Activated CD8-positive, alpha-beta memory T cell treated with anti-CD3 and anti-CD28 coated beads, Interleukin-2, amount 50 U/mL, for 48 hours (primary cell): ENCODE measurements around the gene ANKRD28.
A peak's percentile ranks its signal among the peaks of the same experiment; 100 is the strongest.

Experiments used
- DNase-seq: peaks from one replicate; pipeline ENCODE4 v3.0.0-alpha.2; 2020

The ANKRD28 gene

DNA sequence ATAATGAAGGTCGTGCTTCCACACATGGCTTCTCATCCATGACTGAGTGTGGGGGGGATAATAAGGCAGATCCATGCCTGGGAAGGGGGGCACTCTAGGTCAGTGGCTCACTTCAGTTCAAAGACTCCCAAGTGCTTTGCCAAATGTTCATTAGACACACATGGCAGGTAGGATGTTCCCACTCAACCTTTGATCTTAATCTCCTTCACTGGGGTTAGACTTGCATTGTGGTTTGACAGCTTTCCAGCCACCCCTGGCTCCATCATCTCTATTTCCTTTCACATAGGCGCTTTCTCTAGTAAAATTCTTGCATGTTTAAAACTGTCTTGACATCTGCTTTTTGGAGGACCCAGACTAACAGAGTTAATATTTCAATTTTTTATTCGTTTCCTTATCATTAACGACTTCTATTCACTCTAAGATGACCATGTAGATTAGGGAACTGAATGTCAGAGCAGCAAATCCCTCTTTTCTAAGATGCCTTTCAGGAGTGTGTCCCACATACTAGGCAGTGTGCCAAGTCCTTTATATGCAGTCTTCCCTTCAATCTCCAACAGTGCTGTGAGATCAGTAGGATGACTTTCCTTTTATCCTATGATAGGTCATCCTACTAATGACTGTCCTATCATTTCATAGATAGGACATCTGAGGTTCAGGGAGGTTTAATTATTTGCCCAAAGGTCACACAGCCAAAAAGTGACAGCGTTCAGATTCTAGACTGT, 138.4 kb downstream of the ANKRD28 start:
- DNase-seq: no peak

DNA sequence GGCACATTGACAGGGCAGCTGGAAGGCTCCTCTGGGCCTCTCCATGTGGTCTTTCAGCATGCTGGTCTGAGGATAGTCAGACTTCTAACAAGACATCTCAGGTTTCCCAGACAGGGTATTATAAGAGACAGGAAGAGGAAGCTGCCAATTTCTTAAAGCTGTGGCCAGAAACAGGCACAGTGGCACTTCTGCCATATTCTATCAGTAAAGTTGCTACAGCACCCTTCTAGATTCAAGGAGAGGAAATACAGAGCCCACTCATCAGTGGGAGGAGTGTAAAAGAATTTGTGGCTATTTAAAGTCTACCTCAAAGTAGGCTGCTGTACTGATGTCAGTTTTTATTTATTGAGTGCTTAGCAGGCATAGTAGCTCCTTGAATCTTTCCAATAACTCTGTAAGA, 140.8 kb downstream of the ANKRD28 start:
- DNase-seq: no peak

DNA sequence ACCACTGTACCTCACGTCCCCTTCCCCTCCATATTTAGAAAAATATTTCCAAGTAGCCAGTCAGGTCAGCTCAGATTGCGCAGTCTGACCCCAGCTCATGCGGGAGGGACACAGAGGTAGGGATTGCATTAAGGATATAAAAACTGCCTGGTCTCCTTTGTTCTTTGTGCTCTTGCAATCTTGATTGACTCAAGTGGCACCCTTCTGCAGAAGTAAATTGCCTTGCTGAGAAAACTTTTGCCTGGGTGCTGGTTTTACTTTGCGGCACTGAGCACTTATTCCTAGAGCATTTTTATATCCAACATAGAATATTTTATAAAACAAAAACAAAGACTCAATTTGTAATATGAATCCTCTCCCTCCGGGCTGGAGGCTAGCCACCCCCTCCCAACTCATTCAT, 141.4 kb downstream of the ANKRD28 start:
- no peak for DNase-seq

DNA sequence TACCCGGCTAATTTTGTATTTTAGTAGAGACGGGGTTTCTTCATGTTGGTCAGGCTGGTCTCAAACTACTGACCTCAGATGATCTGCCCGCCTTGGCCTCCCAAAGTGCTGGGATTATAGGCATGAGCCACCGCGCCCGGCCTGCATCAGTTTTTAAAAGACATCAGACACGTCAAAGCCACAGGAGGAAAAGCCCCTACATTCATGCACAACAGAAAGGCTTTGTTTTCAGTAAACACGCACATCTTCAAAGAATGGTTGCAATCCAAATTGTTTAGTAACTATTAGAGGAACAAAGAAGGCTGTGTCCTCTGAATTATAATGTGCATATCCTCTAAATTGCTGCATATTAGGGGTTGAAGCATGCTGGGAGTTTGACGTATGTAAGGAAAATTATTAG, 142.9 kb downstream of the ANKRD28 start:
- DNase-seq: no peak

DNA sequence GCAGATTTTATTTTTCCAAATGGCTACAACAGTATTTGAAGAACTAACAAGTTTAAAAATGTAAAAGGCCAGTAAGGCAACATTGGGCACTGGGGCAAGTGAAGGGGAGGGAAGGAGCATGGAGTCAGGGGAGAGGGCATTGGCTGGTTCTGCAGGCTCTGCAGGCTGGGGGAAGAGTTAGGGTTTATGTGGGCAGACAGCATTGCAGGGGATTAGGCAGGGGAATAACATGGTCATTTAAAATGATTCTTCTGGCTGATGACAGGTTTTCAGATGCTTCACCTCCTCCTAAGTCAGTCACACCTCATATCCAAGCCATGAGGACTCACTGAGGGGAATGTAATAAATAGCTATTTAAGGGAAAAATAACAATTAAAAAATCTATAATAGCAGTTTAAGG, 143.7 kb downstream of the ANKRD28 start:
- no peak for DNase-seq

DNA sequence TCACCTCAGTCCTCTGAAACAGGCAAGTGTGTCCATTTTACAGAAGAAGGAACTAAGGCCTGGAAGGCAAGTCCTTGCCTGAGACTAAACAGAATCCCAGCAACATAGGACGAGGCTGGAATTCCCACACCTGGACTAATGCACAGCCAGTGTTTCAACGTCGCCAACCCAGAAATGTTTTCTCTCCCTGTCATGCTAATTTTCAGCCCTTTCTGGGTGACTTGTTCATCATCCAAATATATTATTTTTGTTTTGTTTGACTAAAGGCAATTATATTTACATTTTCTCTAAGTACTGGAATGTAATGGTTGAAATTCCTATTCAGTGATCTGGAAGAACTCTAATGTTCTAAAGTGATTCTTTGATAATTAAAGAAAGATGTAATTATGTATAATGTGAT, 144.5 kb downstream of the ANKRD28 start:
- no peak for DNase-seq

DNA sequence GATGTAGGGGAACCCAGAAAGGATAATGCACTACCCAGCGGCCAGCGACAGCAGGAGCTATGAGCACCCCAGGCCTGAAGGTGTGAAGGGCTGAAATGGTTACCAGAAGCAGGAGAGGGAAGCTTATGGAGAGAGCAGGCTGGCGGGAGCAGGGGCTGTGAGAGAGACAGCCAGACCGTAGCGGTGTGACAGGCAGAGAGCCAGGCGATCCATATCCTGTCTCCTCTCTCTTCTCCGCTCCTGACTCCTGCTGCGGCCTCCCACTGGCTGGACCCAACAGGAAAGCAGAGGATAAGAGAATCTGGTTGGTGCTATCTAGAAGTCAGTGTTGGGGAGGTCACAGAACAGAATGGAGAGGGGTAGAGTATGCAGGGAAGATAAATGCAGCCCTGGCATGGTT, 146.4 kb downstream of the ANKRD28 start:
- DNase-seq: no peak

DNA sequence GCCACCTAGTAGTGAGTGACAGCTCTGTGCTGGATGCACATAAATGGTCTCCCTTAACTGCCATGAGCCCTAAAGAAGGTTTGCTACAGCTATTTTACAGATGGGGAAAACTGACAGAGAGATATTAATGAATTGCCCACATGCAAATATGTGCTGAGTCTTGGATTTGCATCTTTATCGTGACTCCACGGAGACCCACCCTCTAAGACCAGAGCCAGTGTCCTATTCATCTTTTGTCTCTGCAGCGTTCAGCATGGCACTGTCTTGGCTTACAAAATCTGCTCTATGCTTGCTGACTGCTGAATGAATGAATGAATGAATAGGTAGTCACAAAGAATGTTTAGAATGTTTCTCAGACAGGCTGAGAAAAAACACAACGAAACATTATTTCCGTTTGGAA, 147.9 kb downstream of the ANKRD28 start:
- DNase-seq: no peak

DNA sequence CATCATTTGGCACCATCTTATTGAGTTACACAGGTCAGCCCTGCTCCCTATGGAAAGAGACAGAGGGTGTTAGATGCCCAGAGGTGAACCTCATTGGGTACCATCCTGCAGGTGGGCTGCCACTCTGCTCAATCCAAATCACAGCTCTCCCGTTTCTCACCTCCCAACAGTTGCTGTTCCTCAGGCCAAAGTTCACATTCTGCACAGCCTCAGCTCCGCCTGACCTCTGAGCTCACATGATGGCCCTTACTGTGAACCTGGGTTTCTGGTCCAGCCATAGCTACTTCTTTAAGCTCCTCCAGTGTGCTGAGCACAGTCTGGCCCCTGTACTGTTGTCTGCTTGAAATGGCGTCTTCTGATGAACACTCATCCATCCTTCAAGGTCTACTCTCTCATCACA, 148.4 kb downstream of the ANKRD28 start:
- DNase-seq: no peak

DNA sequence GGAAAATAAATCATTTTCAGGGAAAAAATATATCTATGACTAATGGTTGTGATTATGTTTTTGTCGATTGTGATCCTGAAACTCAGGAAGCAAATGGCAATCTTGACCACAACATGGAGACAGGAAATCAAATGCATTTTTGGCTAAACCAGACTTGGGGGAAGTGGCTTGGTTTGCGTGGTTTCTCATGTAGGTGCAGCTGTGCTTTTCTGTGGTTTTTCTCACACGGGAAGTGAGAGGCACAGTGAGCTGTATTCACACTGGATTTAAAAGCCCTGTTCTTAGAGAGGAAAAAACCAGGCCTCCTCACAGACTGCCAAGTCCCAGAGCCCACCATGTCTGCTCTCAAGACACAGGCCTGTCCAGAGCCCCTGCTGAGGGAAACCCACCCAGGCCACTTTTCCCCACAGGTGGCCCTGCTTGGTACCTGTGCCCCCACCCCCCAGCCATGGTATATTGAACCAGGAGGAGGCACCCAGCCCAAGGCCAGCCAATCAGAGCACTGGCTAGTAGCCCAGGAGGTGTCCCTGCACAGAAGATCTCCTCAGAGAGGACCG, 150.1 kb downstream of the ANKRD28 start:
- DNase-seq: peak; percentile 70

DNA sequence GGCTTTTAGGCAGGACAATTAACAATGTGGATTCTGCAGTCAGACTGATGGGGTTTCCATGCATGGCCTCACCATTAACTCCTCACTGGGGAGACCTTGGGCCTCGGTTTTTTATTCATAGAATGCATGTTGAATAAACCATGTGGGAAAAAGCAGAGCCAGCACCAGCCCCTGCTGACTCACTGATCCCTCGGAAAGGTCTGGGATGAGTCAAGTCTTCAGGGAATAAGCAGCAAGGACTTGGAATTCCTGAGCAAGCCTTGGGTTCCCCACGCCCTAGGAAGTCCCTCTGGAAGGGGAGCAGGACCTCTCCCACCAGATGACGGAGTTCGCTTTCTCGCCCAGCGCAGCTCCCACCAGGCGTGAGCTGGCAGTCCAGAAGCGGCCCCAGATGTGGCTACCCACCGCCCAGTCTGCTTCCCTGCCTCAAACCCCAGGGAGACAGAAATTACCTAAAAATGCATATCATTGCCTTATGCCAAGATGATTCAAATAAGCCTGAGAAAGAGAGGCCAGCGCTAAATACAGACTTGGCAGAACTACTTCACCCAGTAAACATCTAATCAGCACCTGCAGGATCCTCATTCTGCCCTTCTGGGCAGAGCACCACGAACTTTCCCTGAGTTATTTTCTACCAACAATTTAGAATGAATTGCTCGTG, 150.8 kb downstream of the ANKRD28 start:
- no peak for DNase-seq

DNA sequence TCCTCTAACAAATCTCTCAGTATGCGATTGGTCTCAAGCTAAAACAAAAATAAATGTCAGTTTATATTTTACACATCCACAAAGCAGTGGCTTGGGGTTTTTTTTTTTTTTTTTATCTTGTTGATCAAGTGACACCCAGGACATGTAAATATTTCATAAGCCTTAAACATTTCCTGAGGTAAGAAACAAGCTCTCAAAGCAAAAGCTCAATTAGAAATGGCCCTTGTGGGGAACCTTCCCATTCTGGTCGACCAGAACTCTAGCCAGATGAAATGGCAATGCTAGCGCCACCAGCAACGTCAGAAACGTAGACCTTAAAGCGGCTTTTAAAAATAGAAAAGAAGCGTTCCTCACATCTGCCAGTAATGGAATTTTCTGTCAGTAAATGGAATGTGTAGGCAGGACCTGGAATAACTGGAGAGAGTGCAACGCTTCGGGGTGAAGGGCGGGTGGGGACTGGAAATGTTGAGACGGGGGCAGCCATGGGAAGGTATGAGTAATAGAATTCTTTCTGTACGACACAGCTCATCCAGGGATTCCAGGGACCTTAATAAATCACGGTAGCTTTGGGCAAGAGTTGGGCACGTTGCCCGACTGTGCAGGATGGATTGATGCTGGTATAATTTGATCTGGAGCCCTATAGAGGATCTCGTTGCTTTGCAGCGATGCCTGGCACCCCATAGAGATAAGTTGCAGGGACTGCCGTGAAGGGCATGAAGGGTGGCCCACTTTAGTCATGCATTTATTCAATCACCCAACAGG, 151.9 kb downstream of the ANKRD28 start:
- no peak for DNase-seq

DNA sequence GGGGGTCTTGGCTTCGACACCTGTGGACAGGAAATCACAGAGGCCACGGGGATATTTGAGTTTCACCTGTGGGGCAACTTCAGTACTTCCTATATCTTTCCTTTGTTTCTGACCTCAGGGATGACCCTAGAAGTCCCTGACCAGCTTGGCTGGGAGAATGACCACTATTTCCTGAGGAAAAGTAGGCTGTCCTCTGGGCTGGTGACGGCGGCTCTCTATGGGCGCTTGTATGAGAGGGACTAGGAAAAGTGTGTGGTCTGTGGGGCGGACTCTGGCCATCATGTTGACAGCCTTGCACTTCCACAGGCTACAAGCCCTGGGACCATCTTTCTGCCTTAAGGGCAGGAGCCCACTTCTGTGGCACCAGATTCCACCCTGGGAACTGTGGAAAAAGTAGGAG, 152.5 kb downstream of the ANKRD28 start:
- DNase-seq: no peak

DNA sequence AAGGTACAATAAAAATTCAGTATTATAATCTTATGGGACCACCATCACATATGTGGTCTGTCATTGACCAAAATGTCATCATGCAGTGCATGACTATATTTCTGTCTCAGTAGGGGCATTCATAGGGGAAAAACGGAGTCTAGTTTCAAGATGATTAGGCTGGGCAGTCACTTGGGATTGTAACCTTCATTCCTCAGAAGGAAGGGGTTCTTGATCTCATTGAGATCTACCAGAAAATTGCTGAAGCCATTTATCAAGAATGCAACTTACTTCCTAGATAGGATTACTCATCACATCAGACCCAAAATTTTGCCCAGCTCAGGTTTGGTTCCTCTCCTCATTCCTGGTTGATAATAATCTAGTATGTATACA, 158.9 kb downstream of the ANKRD28 start:
- DNase-seq: no peak

DNA sequence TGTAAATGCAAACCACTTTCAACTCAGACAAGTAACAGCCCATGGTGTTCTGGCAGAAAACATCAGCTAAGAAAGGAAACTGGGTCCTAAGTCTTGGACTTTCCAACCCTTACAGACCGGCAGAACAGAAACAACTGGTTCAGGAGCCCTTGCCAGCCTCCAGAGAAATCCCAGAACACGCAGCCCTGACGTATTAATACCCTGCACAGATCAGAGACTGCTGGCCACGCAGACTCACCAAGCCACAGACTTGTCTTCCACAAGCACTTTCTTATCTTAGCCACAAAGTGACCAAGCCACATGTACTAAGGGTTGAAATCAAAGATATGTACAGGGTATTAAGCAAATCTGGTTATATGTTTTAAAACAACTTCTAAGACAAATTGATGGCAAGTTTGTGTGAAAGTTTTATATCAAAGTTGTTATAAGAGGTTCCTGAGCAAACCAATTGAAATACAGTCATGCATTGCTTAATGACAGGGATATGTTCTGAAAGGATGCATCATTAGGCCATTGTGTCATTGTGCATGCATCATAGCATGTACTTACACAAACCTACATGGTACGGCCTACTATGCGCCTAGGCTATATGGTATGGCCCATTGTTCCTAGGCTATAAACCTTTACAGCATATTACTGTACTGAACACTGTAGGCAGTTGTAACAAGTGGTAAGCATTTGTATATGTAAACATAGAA, 159.4 kb downstream of the ANKRD28 start:
- no peak for DNase-seq

DNA sequence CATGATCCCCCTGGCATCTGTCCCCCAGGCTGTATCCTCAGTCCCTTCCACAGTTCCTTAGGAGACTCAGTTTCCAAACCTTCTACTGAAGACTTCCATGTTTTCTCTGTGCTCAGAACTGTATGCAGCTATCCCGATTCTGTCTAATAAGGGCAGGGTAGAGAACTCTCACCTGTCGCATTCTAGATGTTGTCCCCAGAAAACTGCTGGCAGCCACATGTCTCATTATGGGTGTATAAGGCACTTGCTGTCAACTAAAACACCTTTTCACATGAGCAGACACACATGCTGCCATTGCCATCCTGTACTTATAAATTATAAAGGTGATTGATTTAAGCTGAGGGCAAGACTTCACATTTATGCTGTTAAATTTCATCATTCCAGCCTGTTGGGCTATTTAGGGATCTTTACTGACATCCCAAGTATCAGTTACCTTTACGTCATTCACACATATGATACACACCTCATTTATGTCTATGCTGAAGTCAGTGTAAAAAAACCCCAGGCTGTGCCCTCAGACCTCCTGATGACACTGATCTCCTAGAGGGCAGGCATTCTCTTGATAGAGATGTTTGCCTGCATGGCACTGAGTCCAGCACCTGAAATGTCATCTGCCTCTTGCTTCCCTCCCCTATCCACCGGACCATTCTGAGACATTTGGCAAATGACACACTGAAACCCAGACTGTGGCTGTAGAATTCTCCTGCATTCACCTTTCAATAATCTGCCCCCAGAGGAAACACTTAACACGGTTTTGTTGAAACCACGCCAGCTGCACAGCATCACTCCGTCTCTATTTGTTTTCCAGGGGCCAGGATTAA, 160.4 kb downstream of the ANKRD28 start:
- DNase-seq: no peak

DNA sequence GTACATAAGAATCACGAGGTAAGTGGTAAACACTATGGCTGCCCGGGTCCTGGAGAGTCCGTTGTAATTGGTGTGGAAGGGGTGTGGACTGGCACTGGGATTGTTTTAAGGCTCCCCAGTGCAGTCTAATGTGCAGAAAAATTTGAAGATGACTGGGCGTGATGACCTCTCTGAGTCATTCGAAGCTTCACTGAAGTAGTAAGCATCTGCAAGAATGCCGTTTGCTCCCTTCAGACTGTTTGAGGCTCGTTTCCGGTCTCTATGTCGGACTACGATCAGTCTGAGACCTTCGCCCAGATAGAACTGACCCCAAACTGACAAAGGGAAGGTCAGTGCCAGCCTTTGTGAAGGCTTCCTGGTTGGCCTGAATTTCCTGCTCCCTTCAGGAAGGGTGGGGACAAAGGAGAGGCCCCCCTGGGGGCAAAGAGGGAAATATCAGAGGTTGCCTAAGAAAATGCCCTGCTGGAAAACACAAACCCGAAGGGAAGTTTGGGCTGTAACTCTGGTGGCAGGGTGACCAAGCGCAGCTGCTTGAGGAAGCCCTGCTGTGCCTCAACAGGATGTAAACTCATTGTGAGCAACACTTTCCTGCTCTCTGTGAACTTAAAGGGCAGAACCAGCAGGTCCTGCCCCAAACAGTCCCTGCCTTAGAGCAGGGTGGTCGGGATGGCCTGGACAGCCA, 161.6 kb downstream of the ANKRD28 start:
- peak; percentile 67 for DNase-seq

DNA sequence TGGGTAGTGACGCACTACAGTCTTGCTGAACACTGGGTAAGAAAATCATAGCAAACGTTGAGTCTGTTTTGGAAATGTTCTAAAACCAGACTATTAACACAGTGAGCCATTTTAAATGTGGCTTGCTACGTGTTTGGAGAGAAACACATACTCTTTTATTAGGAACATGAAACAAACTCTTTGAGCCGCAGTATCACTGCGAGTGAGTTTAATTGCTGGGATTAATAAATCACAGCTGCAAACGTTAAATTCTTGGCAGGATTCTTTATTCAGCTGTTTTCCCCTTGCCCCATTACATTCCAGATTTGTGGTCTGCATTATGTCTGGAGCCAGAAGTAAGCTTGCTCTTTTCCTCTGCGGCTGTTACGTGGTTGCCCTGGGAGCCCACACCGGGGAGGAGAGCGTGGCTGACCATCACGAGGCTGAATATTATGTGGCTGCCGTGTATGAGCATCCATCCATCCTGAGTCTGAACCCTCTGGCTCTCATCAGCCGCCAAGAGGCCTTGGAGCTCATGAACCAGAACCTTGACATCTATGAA, 162.6 kb downstream of the ANKRD28 start:
- no peak for DNase-seq

DNA sequence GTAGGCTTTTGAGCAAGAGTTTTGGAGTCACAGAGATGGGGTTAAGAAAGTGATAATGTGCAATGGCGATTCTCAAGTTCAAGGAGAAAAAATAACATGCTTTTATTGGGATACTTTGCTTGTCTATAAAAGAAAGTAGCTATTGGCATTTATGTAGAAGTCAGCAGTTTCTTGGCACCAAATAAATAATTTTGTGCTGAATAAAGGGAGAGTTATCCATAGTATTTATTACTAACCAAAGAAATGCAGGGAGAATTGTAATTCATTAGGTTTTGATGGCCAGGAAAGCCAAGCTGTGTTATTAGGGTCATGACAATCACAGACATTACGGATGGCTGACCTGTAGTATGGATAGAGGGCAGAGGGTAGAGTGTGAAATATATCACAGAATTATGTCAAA, 163.1 kb downstream of the ANKRD28 start:
- DNase-seq: no peak

DNA sequence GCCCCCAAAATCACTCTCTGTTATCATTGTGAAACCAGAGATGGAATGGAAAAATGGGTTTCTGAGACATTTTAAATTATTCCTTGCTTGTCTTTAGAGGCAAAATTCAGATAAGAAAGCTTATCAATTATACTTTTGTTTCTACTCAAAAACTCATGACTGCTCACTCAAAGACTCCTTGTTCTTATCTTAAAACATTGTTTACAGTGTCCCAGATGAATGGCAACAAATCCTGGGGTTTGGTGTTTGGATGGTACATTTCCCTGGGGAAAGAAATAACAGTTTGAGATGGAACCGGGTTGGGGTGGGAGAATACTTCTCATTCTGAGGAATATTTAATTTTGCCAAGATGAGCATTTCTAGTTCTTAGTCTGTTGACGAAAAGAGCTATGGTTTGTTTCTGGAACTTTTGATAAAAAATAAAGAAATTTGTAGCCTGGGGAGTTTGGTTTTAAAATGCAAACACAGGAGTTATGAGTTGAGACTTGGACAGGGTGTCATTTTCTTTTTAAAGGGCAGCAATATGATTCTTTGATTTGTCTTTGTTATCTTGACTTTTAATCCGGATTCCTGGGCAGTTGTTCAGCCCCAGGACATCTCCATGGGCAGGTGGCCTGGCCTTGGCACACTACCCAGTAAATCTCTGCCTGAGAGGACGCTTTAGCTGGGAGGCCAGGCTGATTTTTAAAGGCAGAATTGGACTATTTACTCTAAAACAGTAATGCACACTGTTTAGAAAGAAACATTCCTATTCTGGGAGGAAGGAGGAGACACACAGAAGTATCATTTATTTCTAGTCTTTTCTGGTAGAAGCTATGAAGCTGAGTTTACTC, 163.8 kb downstream of the ANKRD28 start:
- DNase-seq: no peak
